ENCODE measurements around the gene AAMP.
A peak's percentile ranks its signal among the peaks of the same experiment; 100 is the strongest.

AAMP gene

GRCh38 chr2:218218268-218219185 is 51.4 kb downstream of the AAMP start:
- DNase-seq = no peak

GRCh38 chr2:218217360-218218267 is 52.3 kb downstream of the AAMP start:
- DNase-seq = no peak

DNA sequence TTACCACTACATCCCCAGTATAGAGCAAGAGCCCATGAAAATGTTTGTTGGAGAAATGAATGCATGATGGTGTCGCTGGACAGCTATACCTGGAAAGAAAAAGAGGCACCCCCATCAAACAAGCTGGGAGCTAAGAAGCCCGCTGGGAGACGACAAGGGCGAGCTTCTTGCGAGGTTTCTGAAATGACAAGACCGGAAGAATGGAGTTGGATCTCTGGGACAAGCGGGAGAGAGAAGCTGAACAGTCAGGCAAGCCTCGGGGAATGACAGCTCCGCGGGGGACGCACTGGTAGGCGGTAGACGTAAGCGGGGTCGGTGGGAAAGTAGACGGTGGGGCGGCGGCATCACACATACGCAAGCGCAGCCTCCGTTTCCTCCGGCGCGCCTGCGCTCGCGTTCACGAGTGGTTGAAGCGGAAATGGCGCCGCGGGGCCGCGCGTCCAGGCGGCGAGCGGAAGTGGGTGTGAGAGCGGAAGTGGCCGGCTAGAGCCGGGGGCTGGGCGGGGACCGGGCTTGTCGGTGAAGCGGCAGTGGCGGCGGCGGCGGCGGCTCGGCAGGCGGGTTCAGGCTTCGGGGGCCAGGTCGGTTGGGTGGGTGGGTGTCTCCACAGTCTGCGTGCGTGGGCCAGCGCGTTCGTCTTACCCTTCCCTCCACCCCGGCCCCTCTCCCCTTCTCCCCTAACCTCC is 53.1 kb downstream of the AAMP start, which contains the start of gene ARPC2:
Gene ARPC2 (plus strand): TSS at position 516 of the 686 bp plus-strand sequence. CDS start 282 bp downstream, outside the sequence.
- DNase-seq = peak; percentile 54

- DNase-seq = no peak
Observed at GRCh38 chr2:218216336-218216673, 53.6 kb downstream of the AAMP start.

Data from SHP77 treated with DMSO at 0.1 percent for 48 hours (cell line).